Memory B cell (primary cell): ENCODE measurements around the gene TCP11L2.

ENCODE experiments used
- ATAC-seq: fragments of 150-1000 bp; cut with Tn5 transposase; 2 replicates; pipeline ENCODE4 v1.10.0; 2021; ENCODE audit warnings: low read depth, mild to moderate bottlenecking, moderate library complexity
- DNase-seq, 2 donors: peaks; one replicate each; pipeline ENCODE4 v3.0.0; 2022; ENCODE audit warnings: low spot score in 2 of 2
- H3K27ac Mint-ChIP-seq: one replicate; pipeline ENCODE4 v1.8.0; 2022; ENCODE audit warnings: mild to moderate bottlenecking, moderate library complexity, mixed read lengths
- H3K27me3 Mint-ChIP-seq: one replicate; pipeline ENCODE4 v1.8.0; 2022; ENCODE audit warnings: mixed read lengths
- H3K36me3 Mint-ChIP-seq: one replicate; pipeline ENCODE4 v1.8.0; 2022; ENCODE audit warnings: mild to moderate bottlenecking, mixed read lengths
- H3K4me1 Mint-ChIP-seq: one replicate; pipeline ENCODE4 v1.8.0; 2022; ENCODE audit warnings: mixed read lengths
- H3K4me3 Mint-ChIP-seq: one replicate; pipeline ENCODE4 v1.8.0; 2022; ENCODE audit warnings: mild to moderate bottlenecking, moderate library complexity, mixed read lengths
- H3K9me3 Mint-ChIP-seq: one replicate; pipeline ENCODE4 v1.8.0; 2022; ENCODE audit warnings: mixed read lengths

Gene TCP11L2

GRCh38 chr12:106329231-106329982, 26.9 kb downstream of the TCP11L2 start:
- no peak for ATAC-seq
- Mint-ChIP-seq H3K36me3 (peaks cover 49% of the 10 kb centered on the region), H3K4me3 (no peak overlapping the region), H3K4me1 (peaks cover 17% of the 10 kb centered on the region), H3K9me3 (no peaks in the 10 kb centered on the region), H3K27me3 (no peaks in the 10 kb centered on the region), H3K27ac (no peak overlapping the region)
- no peak for DNase-seq

- Mint-ChIP-seq H3K27me3 (no peaks in the 10 kb centered on the region), H3K4me1 (peaks cover 17% of the 10 kb centered on the region), H3K4me3 (no peak overlapping the region), H3K9me3 (no peaks in the 10 kb centered on the region), H3K36me3 (peaks cover 49% of the 10 kb centered on the region), H3K27ac (peak overlapping the region; percentile 73)
- DNase-seq: no peak
- no peak for ATAC-seq
Measured at GRCh38 chr12:106331599-106331998, 29.1 kb downstream of the TCP11L2 start.

- no peaks in the 10 kb centered on the region for H3K9me3 Mint-ChIP-seq
- DNase-seq (no peak), ATAC-seq (no peak)
- no peak overlapping the region for H3K4me3 Mint-ChIP-seq
- no peaks in the 10 kb centered on the region for H3K27me3 Mint-ChIP-seq
- peaks cover 54% of the 10 kb centered on the region for H3K36me3 Mint-ChIP-seq
- H3K27ac Mint-ChIP-seq: peak overlapping the region; percentile 3
- H3K4me1 Mint-ChIP-seq: peaks cover 17% of the 10 kb centered on the region
Measured at GRCh38 chr12:106332536-106332935, 30.0 kb downstream of the TCP11L2 start.

GRCh38 chr12:106333010-106333409, 30.5 kb downstream of the TCP11L2 start:
- ATAC-seq (no peak), DNase-seq (no peak)
- Mint-ChIP-seq H3K4me3 (no peak overlapping the region), H3K36me3 (peaks cover 55% of the 10 kb centered on the region), H3K27ac (peak overlapping the region; percentile 3), H3K27me3 (no peaks in the 10 kb centered on the region), H3K9me3 (no peaks in the 10 kb centered on the region), H3K4me1 (peaks cover 17% of the 10 kb centered on the region)

DNA sequence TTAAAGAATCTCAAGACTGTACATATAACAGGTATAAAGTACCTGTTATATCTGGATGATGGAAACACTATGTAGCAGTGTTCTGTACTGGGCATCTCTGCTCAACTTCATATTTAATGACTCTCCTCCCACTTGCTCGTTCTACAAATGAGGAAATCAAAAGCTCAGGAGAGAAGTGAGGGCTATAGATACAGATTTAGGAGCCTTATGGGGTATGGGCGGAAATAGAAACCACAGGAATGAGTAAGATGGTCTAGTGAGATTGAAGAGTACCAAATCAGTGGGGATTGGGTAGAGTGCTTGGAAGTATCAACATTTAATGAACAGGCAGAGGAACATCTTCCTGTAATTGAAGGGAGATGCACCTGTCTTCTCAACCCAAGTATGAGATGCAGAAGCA, 31.2 kb downstream of the TCP11L2 start:
- DNase-seq (no peak), ATAC-seq (no peak)
- no peak overlapping the region for H3K27ac Mint-ChIP-seq
- H3K4me1 Mint-ChIP-seq: peaks cover 17% of the 10 kb centered on the region
- no peaks in the 10 kb centered on the region for H3K9me3 Mint-ChIP-seq
- H3K36me3 Mint-ChIP-seq: peaks cover 55% of the 10 kb centered on the region
- no peak overlapping the region for H3K4me3 Mint-ChIP-seq
- H3K27me3 Mint-ChIP-seq: no peaks in the 10 kb centered on the region

DNA sequence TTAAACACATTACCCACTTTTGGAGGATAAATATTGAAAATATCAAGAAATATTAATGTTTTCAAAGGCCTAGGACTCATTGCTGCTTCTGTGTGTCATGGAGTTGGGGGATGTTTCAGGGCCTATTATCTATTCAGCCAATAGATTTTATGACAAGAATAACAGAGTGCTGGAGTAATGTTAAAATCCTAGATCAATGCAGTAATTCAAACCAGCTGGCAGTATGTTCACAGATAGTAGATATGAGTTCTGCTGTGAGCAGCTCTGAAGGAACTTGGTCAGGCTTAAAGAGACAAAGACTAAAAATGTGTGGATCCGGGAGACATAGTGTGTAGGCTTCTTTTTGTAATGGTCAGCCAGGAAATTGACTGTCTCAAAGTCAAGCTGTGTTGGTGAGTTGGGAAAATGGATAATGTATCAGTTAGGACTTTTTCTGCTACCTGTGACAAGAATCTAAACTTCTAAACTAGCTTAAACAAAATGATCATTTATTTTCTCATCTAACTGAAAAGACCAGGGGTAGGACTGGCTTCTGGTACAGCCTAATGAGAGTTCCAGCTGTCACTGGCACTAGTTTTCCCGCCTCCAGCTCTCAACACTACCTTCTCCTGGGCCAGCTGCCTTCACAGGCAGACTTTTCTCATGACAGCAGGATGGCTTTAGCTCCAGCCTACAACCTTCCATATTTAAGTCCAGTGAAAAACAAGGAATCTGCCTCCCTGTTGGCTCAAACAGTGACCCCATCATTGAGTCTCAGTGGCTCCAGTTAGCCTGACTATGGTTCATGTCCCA, 38.7 kb downstream of the TCP11L2 start:
- peaks cover 49% of the 10 kb centered on the region for H3K36me3 Mint-ChIP-seq
- peak overlapping the region; percentile 60 for H3K27ac Mint-ChIP-seq
- DNase-seq: no peak
- no peak overlapping the region for H3K4me3 Mint-ChIP-seq
- H3K4me1 Mint-ChIP-seq: peaks cover 9% of the 10 kb centered on the region
- ATAC-seq: no peak
- no peaks in the 10 kb centered on the region for H3K9me3 Mint-ChIP-seq
- H3K27me3 Mint-ChIP-seq: no peaks in the 10 kb centered on the region

GRCh38 chr12:106342397-106343213, 40.1 kb downstream of the TCP11L2 start:
- ATAC-seq: no peak

GRCh38 chr12:106343214-106343528, 40.6 kb downstream of the TCP11L2 start:
- Mint-ChIP-seq H3K4me3 (no peak overlapping the region), H3K27me3 (no peaks in the 10 kb centered on the region), H3K36me3 (peaks cover 45% of the 10 kb centered on the region), H3K9me3 (no peaks in the 10 kb centered on the region), H3K4me1 (peaks cover 11% of the 10 kb centered on the region), H3K27ac (no peak overlapping the region)
- no peak for ATAC-seq
- no peak for DNase-seq

More at GRCh38 chr12:106342397-106343213, 40.1 kb downstream of the TCP11L2 start:
- no peaks in the 10 kb centered on the region for H3K9me3 Mint-ChIP-seq
- H3K27me3 Mint-ChIP-seq: no peaks in the 10 kb centered on the region
- DNase-seq: no peak
- H3K4me3 Mint-ChIP-seq: no peak overlapping the region
- peaks cover 44% of the 10 kb centered on the region for H3K36me3 Mint-ChIP-seq
- peaks cover 11% of the 10 kb centered on the region for H3K4me1 Mint-ChIP-seq
- no peak overlapping the region for H3K27ac Mint-ChIP-seq

DNA sequence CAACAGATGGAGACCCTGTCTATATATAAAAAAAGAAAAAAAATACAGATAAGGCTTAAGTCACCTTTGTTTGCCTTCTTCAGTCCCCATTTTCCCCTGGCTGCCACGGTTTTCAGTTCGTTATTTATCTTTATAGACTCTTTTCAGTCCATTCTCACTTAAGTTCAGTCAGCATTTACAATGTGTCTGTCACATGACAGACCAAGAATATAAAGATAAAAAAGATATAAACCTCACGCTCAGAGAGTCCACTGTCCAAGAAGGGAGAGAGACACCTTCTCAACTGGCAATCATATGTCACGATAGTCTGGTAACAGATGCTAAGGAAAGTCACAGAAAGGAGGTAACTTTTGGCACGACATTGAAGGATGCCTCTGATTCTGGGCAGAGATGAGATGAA, 41.6 kb downstream of the TCP11L2 start:
- Mint-ChIP-seq H3K27ac (peak overlapping the region; percentile 15), H3K4me3 (no peak overlapping the region), H3K36me3 (peaks cover 44% of the 10 kb centered on the region), H3K4me1 (peaks cover 11% of the 10 kb centered on the region), H3K9me3 (no peaks in the 10 kb centered on the region), H3K27me3 (no peaks in the 10 kb centered on the region)
- ATAC-seq (no peak), DNase-seq (no peak)

DNA sequence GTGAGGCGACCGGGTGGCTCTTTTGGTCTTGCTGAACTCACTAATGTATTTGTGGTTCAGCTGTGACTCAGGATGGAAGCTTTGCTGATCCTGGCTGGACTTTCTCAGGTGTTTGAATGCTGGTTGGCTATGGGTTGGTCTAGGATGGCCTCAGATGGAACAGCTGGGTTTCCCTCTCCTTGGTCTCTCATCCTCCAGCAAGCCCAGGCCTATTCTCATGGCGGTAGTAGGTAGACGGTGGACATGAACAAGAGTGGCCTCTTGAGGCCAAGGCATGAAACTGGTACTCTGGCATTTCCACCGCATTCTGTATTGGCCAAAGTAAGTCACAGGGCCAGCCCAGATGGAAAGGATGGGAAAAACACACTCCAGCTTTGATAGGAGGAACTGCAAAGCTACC, 43.2 kb downstream of the TCP11L2 start:
- Mint-ChIP-seq H3K27ac (peak overlapping the region; percentile 47), H3K36me3 (peaks cover 37% of the 10 kb centered on the region), H3K27me3 (no peaks in the 10 kb centered on the region), H3K4me1 (peaks cover 14% of the 10 kb centered on the region), H3K4me3 (no peak overlapping the region), H3K9me3 (no peaks in the 10 kb centered on the region)
- DNase-seq: no peak
- ATAC-seq: peak; percentile 56

GRCh38 chr12:106348411-106348810, 45.9 kb downstream of the TCP11L2 start:
- ATAC-seq: no peak
- DNase-seq: no peak
- Mint-ChIP-seq H3K4me3 (no peak overlapping the region), H3K27ac (no peak overlapping the region), H3K27me3 (no peaks in the 10 kb centered on the region), H3K36me3 (peaks cover 24% of the 10 kb centered on the region), H3K4me1 (peaks cover 11% of the 10 kb centered on the region), H3K9me3 (no peaks in the 10 kb centered on the region)

DNA sequence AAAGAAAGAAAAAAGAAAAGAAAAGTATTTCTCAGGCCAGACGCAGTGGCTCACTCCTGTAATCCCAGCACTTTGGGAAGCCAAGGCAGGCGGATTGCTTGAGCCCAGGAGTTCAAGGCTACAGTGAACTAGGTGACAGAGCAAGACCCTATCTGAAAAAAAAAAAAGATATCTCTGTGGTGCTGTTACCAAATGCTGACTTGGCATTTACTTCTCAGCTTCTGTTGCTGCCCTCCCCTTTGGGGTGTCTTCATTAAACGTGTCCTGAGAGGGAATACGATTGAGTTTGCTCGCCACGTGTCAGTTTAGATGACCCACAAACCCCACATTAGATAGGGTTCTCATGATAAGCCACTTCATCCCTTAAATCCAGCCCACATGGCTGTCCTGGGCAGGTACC, 50.6 kb downstream of the TCP11L2 start:
- no peak for ATAC-seq
- Mint-ChIP-seq H3K27me3 (no peaks in the 10 kb centered on the region), H3K36me3 (peaks cover 7% of the 10 kb centered on the region), H3K9me3 (no peaks in the 10 kb centered on the region), H3K27ac (no peak overlapping the region), H3K4me1 (peaks cover 7% of the 10 kb centered on the region), H3K4me3 (no peak overlapping the region)
- no peak for DNase-seq

DNA sequence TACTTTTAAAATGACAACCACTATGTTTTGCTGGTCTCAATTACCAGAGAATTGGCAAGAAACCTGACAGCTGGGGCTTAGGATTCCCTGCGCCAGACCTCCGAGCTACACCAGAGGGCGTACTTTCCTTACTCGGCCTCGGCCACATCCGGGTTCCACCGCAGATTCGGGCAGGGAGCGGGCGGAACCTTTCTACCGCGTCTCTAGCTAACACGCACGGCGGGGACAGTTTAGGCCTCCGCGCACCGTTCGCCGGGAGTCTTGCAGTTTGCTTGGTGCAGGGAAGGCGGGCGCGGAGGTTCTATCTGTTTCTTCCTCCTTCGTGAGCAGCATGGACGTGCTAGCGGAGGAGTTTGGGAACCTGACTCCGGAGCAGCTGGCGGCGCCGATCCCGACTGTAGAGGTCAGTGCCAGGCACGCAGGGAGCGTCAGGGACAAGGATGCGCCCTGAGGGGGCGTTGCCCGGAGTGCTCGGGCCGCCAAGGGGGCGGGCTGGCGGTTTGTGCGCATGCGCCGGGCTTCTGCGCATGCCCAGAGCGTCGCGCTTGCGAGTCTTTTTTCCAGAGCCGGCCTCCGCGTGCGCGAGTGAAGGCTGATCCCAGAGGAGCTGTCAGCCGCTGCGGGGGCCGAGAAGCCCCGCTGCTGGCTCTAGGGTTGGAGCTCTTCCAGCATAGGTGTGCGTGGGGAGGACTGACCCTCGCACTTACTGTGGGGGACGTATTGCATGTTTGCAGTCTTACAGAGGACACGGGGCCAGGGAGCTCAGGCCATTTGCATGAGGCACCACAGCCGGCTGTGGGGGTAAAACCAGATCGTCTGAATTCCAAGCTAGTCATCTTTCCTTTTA, 55.2 kb downstream of the TCP11L2 start, which contains the start of gene POLR3B:
POLR3B (plus strand) TSS at position 200 of the 847 bp plus-strand sequence; CDS start at position 332, 132 bp downstream.
- H3K9me3 Mint-ChIP-seq: no peaks in the 10 kb centered on the region
- H3K36me3 Mint-ChIP-seq: no peaks in the 10 kb centered on the region
- H3K27ac Mint-ChIP-seq: peak within 1 kb of the TSS; percentile 71
- ATAC-seq (peak; percentile 92), DNase-seq (peak; percentile 96 to 98)
- no peaks in the 10 kb centered on the region for H3K27me3 Mint-ChIP-seq
- peaks cover 9% of the 10 kb centered on the region for H3K4me1 Mint-ChIP-seq
- peak within 1 kb of the TSS; percentile 72 for H3K4me3 Mint-ChIP-seq
